GM12801 (cell line): Measurements from ENCODE around the gene POMT2.

Experiments
- TF ChIP-seq, protein P1 (sequence below): IDR thresholded peaks from one replicate; pipeline ENCODE4 v1.5.1; 2011; ENCODE audit warnings: control low read depth; ENCODE audit not compliant: insufficient read length; ENCODE audit errors: extremely low read depth

POMT2 gene, protein sequence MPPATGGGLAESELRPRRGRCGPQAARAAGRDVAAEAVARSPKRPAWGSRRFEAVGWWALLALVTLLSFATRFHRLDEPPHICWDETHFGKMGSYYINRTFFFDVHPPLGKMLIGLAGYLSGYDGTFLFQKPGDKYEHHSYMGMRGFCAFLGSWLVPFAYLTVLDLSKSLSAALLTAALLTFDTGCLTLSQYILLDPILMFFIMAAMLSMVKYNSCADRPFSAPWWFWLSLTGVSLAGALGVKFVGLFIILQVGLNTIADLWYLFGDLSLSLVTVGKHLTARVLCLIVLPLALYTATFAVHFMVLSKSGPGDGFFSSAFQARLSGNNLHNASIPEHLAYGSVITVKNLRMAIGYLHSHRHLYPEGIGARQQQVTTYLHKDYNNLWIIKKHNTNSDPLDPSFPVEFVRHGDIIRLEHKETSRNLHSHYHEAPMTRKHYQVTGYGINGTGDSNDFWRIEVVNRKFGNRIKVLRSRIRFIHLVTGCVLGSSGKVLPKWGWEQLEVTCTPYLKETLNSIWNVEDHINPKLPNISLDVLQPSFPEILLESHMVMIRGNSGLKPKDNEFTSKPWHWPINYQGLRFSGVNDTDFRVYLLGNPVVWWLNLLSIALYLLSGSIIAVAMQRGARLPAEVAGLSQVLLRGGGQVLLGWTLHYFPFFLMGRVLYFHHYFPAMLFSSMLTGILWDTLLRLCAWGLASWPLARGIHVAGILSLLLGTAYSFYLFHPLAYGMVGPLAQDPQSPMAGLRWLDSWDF

DNA sequence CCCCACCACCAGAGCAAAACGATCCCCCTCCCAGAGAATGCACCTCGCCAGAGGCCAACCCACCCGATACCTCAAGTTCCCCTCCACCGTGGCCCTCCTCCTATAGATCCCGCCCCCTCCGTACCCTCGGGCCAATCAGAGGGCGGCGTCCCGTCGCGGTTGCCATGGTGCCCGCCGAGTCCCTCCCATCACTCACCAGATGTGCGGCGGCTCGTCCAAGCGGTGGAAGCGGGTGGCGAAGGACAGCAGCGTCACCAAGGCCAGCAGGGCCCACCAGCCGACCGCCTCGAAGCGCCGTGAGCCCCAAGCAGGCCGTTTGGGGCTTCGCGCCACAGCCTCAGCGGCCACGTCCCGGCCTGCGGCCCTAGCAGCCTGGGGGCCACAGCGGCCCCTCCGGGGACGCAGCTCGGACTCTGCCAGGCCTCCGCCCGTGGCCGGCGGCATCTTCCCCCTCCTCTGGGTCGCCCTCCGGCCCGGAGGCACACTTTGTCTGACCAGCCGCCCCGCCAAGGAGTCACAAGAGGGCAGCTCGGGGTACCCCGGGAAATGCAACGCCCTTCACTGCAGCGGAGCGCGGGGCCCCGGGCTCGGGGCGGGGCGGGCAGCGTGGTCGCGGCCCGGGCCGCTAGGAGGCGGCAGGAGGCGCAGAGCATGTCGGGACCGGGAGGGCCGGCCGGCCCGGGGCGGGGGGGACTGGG, at the start of gene POMT2:
Gene POMT2 (minus strand): TSS at position 646 of the 698 bp plus-strand sequence. CDS start 202 bp downstream, at position 444.
- TF ChIP-seq, protein P1, sequence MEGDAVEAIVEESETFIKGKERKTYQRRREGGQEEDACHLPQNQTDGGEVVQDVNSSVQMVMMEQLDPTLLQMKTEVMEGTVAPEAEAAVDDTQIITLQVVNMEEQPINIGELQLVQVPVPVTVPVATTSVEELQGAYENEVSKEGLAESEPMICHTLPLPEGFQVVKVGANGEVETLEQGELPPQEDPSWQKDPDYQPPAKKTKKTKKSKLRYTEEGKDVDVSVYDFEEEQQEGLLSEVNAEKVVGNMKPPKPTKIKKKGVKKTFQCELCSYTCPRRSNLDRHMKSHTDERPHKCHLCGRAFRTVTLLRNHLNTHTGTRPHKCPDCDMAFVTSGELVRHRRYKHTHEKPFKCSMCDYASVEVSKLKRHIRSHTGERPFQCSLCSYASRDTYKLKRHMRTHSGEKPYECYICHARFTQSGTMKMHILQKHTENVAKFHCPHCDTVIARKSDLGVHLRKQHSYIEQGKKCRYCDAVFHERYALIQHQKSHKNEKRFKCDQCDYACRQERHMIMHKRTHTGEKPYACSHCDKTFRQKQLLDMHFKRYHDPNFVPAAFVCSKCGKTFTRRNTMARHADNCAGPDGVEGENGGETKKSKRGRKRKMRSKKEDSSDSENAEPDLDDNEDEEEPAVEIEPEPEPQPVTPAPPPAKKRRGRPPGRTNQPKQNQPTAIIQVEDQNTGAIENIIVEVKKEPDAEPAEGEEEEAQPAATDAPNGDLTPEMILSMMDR: no peak

DNA sequence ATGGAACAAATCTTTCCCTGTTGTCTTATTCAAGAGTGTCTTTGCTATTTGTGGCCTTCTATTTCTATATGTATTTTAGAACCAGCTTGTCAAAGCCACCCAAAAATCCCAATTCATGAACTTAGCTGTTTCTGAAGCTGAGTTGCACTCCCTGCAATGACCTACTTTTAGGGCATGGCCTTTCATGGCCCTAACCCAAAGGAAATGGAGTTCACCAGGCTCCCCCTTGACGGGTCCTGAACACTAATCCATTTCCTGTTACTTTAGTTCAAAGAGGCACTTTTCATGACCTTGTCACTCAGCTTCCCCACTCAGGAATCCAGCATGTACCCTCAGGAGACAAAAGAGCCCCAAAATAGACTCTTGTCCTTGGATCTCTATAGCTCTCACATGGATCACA, 48.6 kb upstream of the POMT2 start:
- TF ChIP-seq, protein P1: no peak

DNA sequence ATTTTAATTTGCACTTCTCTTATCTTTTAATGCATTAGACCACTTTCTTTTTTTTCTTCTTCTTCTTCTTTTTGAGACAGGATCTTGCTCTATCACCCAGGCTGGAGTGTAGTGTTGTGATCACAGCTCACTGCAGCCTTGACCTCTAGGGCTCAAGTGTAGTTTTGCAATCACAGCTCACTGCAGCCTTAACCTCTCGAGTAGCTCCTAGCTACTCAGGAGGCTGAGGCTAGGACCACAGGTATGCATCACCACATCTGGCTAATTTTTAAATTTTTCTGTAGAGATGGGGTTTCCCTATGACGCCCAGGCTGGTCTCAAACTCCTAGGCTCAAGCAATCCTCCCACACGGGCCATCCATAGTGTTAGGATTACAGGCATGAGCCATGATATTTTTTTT, 43.5 kb upstream of the POMT2 start:
- TF ChIP-seq, protein P1: no peak

DNA sequence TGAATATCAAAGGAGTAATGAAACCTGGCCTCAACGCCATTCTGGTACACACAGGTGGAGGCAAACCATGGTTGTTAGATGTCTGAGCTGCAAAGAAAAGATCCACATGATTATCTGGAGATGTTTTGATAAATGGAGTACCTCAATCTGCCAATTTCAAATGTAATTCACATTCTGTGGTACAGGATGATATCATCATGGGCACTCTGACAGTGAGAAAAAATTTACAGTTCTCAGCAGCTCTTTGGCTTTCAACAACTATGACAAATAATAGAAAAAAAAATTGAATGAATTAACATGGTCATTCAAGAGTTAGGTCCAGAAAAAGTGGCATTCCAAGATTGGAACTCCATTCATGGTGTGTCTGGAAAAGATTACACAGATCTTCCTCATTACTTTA, 38.9 kb upstream of the POMT2 start:
- TF ChIP-seq, protein P1: no peak

DNA sequence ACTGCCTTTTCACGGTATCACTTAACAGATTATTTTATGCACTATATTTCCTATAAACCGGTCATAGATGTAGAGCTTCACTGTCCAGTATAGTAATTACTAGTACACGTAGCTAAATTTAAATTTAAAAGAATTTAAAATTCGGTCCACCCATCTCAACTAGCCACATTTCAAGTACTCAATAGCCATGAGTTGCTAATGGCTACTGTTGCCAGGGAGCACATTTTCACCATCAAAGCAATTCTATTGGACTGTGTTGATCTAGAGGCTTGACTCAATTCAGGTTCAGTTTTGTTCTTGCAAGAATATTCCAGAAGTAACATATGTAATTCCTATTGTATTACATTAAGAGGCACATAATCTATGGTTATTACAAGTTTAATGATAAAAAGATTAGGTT, 36.2 kb upstream of the POMT2 start:
- TF ChIP-seq, protein P1: no peak

DNA sequence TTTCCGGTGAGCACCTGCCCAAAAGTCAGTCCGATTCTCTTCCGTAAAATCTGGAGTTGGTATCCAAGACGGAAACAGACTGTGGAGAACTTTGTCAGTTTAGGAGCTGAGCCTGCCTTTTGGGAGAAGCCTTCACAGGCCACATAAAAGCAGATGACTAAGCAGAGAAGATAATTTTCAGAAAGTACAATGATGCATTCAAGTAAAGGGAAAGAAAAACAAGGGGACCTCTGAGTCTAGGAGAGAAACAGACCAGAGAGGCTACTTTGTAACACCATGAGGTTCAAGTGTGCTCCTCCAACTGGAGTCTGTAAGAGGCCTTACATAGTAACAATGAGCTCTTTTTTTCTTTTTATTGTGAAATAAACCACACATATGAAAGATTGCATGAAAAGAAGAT, 35.1 kb upstream of the POMT2 start:
- TF ChIP-seq, protein P1: no peak
